Right lobe of liver (tissue), 6 donors: Measurements from ENCODE around the gene DNAH14. TPM values are rescaled to one million over a fixed set of nuclear protein-coding genes. Genes with fewer than 3 reads are reported as not detected.

ENCODE experiments used
- ATAC-seq, 4 donors: fragments of 200-7000 bp; cut with Tn5 transposase; one replicate each; pipeline ENCODE4 v1.9.1; 2020; ENCODE audit warnings: mild to moderate bottlenecking in 4 of 4, moderate library complexity in 4 of 4
- DNase-seq, 3 donors: peaks; one replicate each; pipeline ENCODE4 v3.0.0-alpha.2; 2020
- H3K27ac ChIP-seq, 3 donors: fragments of 200-600 bp; one replicate each; pipeline ENCODE4 v1.8.0; 2022
- H3K27me3 ChIP-seq, 2 donors: fragments of 200-600 bp; one replicate each; pipeline ENCODE4 v1.8.0; 2022
- H3K36me3 ChIP-seq, 4 donors: fragments of 200-600 bp; sonication (generic) in 1 of 4; one replicate each; pipeline versions ENCODE4 v1.5.1 to v1.8.0; 2017 to 2022; ENCODE audit warnings: control low read depth in 1 of 4
- H3K4me1 ChIP-seq, 4 donors: fragments of 200-600 bp; sonication (generic) in 1 of 4; one replicate each; pipeline versions ENCODE4 v1.5.1 to v1.8.0; 2017 to 2022; ENCODE audit warnings: control low read depth in 1 of 4
- H3K4me3 ChIP-seq, 3 donors: fragments of 200-600 bp; one replicate each; pipeline ENCODE4 v1.8.0; 2022
- H3K9me3 ChIP-seq, 4 donors: fragments of 200-600 bp; sonication (generic) in 1 of 4; one replicate each; pipeline versions ENCODE4 v1.5.1 to v1.8.0; 2017 to 2022; ENCODE audit warnings: control low read depth in 1 of 4
- CTCF ChIP-seq, 4 donors: fragments of 200-600 bp in 3 of 4; fragments of 450-650 bp in 1 of 4; IDR thresholded peaks; one replicate each; pipeline versions ENCODE4 v1.5.1 to v1.8.0; 2016 to 2022; ENCODE audit warnings: antibody characterized with exemption in 4 of 4, mild to moderate bottlenecking in 2 of 4
- POLR2A ChIP-seq: fragments of 450-650 bp; IDR thresholded peaks from one replicate; pipeline ENCODE4 v1.6.1; 2017; ENCODE audit warnings: antibody characterized with exemption, mild to moderate bottlenecking
- WGBS: methylation state at CpG from one replicate; pipeline ENCODE4 v1.1.6; 2018; ENCODE audit warnings: low coverage, low lambda C conversion rate; ENCODE audit not compliant: insufficient coverage; ENCODE audit errors: missing lambda C conversion rate; 5-methylcytosine and 5-hydroxymethylcytosine counted together
- intact Hi-C, 2 donors: fragments of 100-400 bp; cut with DNase I; formaldehyde crosslinking; loops; one replicate each; pipeline versions ENCODE4 v1.11.2 to v1.14.1; 2022
- total RNA-seq, 6 experiments: library from RNA; depleted of rRNA in 2 of 6; stranded (reverse); fragments of >200 nt in 2 of 6; fragmentation: NEBNext Ultra II Directional in 3 of 6; extraction: Animal tissue kit (Norgen Biotek cat#: 25700) in 3 of 6; gene quantifications; one replicate each; pipeline versions ENCODE4 v1.1.0 to v1.2.4, GENCODE V29; 2016 to 2023
- donor health status: DM: no; HTN: yes; CAD: no.
- donor health status: DM: no; HTN: no; CAD: no.
- donor health status: DM: no; HTN: no; CAD: no.
- donor health status: DM: no; HTN: yes; CAD: no.
- donor health status: DM: no; HTN: yes; CAD: no.

Gene DNAH14
- total RNA-seq, 6 experiments from 2014 or later = 8.0 to 17.1 (median 9.7) TPM

- no peaks in the 10 kb centered on the region for H3K27me3 ChIP-seq
- WGBS = 79% methylated on average over 8 of the region's 9 CpGs
- TF ChIP-seq CTCF (IDR thresholded peaks at IDR 0.05) = no peak
- no peak for TF ChIP-seq POLR2A
- H3K27ac ChIP-seq = peak overlapping the region; percentile 22 to 51 (median 40)
- intact Hi-C loops = no loop called here
- H3K36me3 ChIP-seq = no peaks in the 10 kb centered on the region
- ATAC-seq (no peak), DNase-seq (peak in 1 of 3 donors; percentile 36)
- H3K4me3 ChIP-seq = no peak overlapping the region
- peaks cover 0 to 29% (median 13%) of the 10 kb centered on the region in 4 donors for H3K4me1 ChIP-seq
- no peaks in the 10 kb centered on the region for H3K9me3 ChIP-seq
Measured at GRCh38 chr1:225448146-225448805, 518.8 kb downstream of the DNAH14 start.
